ENCODE results near the gene LENG8. TPM values are rescaled to one million over a fixed set of nuclear protein-coding genes. Genes with fewer than 3 reads are reported as not detected.
"Not testable (repeated sequence)": the region's sequence is repeated elsewhere in the genome, so short reads cannot be mapped to it uniquely, and the experiment has no call there.

Gene LENG8
- total and polyA plus RNA-seq, 2 of the 4 experiments (the other 2 are of a cell fraction): 21.1 to 93.9 TPM

GRCh38 chr19:54466110-54466480, 17.1 kb downstream of the LENG8 start:
- H3K4me3 ChIP-seq (ENCODE audit: insufficient read depth, low read depth, low read length); H3K9ac ChIP-seq (ENCODE audit: low read depth, low read length); H2AFZ ChIP-seq (replicated peaks; ENCODE audit: low read length, poor library complexity); H2AK5ac ChIP-seq (ENCODE audit: low read depth, low read length); H3K4me2 ChIP-seq (ENCODE audit: low read depth, low read length); H3K9me3 ChIP-seq (ENCODE audit: control insufficient read depth, insufficient read depth, low read length); H3K4ac ChIP-seq (ENCODE audit: low read depth, low read length); dilution Hi-C loops (cut with HindIII; ENCODE audit: low sequenced_read_pairs, unreplicated experiment); ATAC-seq (ENCODE audit: low read depth); H3K9me1 ChIP-seq (ENCODE audit: insufficient read depth, low read length); H3K56ac ChIP-seq (ENCODE audit: extremely low read depth, insufficient read depth, low read length); POLR2A ChIA-PET (ENCODE audit: unreplicated experiment); H4K5ac ChIP-seq (ENCODE audit: low read depth, low read length); H3K23ac ChIP-seq (ENCODE audit: low read depth, low read length); H2BK15ac ChIP-seq (ENCODE audit: low read depth, low read length); H2AK9ac ChIP-seq (replicated peaks; ENCODE audit: low read depth, low read length, poor library complexity); H2BK120ac ChIP-seq (ENCODE audit: low read depth, low read length); H3K27ac ChIP-seq (ENCODE audit: insufficient read depth, low read length); H3K14ac ChIP-seq (replicated peaks; ENCODE audit: low read depth, low read length); H2BK20ac ChIP-seq (ENCODE audit: low read depth, low read length); BruUV-seq (replicated peaks); H3K27me3 ChIP-seq (ENCODE audit: control insufficient read depth, insufficient read depth, low read length); H4K91ac ChIP-seq (ENCODE audit: insufficient read depth, low read depth, low read length); H3K18ac ChIP-seq (ENCODE audit: low read depth, low read length); H4K8ac ChIP-seq (ENCODE audit: low read depth in 2 of 2, low read length in 2 of 2); H2BK5ac ChIP-seq (ENCODE audit: low read depth, low read length, poor library complexity, severe bottlenecking); DNase-seq: not testable (repeated sequence)
- in situ Hi-C loops (cut with MboI; ENCODE audit: low sequenced_read_pairs) (loop anchor here (25.0 kb wide), 4 partner anchors 354 to 1671 kb away; partner anchors contain the start of genes NAT14, NDUFA3, OSCAR and PRPF31), intact Hi-C loops (cut with micrococcal nuclease) (loop anchor here (10.0 kb wide), 1 partner anchor 619 kb away; no protein-coding TSS in a partner anchor)
- Histone ChIP-seq H3K79me1 (ENCODE audit: low read depth in 1 of 2, low read length in 2 of 2) (peaks cover 3 to 21% of the 10 kb centered on the region in 2 experiments; a peak in 3 of 4 replicates), H3K4me1 (ENCODE audit: control insufficient read depth, insufficient read depth, low read length) (peaks cover 20% of the 10 kb centered on the region), H4K20me1 (ENCODE audit: insufficient read depth, low read length) (peaks cover 21% of the 10 kb centered on the region), H3K36me3 (ENCODE audit: control insufficient read depth, insufficient read depth, low read length) (peaks cover 14% of the 10 kb centered on the region)
- CTCF ChIA-PET: interaction anchor here (1.2 kb wide), 1 partner anchor 12 kb away, joined by 4 read pairs; no protein-coding TSS in a partner anchor
- WGBS, 2 experiments (ENCODE audit: extremely low coverage in 2 of 2, insufficient read length in 1 of 2): 100% methylated on average over 3 of the region's 14 CpGs; no CpG with 5 or more reads in 1 of the 2 experiments

Data from IMR-90 (cell line).